Measurements from ENCODE around the gene PSMD1.
A peak's percentile ranks its signal among the peaks of the same experiment; 100 is the strongest.
"Not testable (repeated sequence)": the region's sequence is repeated elsewhere in the genome, so short reads cannot be mapped to it uniquely, and the experiment has no call there.

PSMD1 gene

DNA sequence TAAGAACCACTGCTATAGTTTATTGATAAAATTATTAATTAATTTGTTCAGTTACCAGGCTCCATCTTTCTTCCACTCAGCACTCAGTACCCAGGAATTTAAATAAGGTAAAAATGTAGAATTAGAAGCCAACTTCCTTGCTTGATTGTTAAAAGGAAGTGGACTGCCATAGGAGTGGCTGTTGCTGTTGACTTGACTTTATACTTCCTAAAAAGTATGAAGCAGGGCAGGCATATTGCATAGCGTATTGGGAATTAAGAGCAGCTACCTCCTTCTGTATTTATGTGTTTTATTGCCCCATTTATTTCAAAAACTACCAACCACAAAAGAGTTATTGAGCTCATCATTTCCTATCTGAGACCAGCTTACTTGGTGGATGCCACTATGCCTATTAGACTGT lies 27.9 kb downstream of the PSMD1 start:
- Histone ChIP-seq H3K27ac (peak overlapping the region; percentile 43), H3K9me3 (no peaks in the 10 kb centered on the region), H3K27me3 (no peaks in the 10 kb centered on the region), H3K4me3 (ENCODE audit: low read depth in 1 of 2, low read length in 1 of 2) (no peak overlapping the region), H3K36me3 (peaks cover 93% of the 10 kb centered on the region), H3K4me1 (ENCODE audit: control insufficient read depth in 1 of 2, insufficient read depth in 1 of 2, low read depth in 1 of 2, low read length in 1 of 2) (no peaks in the 10 kb centered on the region)
- TF ChIP-seq, protein P1, sequence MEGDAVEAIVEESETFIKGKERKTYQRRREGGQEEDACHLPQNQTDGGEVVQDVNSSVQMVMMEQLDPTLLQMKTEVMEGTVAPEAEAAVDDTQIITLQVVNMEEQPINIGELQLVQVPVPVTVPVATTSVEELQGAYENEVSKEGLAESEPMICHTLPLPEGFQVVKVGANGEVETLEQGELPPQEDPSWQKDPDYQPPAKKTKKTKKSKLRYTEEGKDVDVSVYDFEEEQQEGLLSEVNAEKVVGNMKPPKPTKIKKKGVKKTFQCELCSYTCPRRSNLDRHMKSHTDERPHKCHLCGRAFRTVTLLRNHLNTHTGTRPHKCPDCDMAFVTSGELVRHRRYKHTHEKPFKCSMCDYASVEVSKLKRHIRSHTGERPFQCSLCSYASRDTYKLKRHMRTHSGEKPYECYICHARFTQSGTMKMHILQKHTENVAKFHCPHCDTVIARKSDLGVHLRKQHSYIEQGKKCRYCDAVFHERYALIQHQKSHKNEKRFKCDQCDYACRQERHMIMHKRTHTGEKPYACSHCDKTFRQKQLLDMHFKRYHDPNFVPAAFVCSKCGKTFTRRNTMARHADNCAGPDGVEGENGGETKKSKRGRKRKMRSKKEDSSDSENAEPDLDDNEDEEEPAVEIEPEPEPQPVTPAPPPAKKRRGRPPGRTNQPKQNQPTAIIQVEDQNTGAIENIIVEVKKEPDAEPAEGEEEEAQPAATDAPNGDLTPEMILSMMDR (IDR thresholded peaks at IDR 0.05) = no peak

DNA sequence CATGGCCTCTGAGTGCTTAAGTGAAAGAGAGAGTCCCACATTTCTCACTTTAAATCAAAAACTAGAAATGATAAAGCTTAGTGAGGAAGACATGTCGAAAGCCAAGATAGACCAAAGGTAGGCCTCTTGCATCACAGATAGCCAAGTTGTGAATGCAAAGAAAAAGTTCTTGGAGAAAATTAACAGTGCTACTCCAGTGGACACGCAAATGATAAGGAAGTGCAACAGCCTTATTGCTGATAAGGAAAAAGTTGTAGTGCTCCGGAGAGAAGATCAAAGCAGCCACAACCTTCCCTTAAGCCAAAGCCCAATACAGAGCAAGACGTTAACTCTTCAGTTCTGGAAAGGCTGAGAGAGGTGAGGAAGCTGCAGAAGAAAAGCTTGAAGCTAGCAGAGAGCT lies 32.1 kb downstream of the PSMD1 start:
- TF ChIP-seq, protein P1 (IDR thresholded peaks at IDR 0.05) = no peak
- H3K27ac ChIP-seq = no peak overlapping the region
- no peak overlapping the region for H3K4me3 ChIP-seq (ENCODE audit: low read depth in 1 of 2, low read length in 1 of 2)
- H3K4me1 ChIP-seq (ENCODE audit: control insufficient read depth in 1 of 2, insufficient read depth in 1 of 2, low read depth in 1 of 2, low read length in 1 of 2) = no peaks in the 10 kb centered on the region
- H3K27me3 ChIP-seq = no peaks in the 10 kb centered on the region
- H3K36me3 ChIP-seq = peaks cover 71% of the 10 kb centered on the region
- H3K9me3 ChIP-seq = no peaks in the 10 kb centered on the region

DNA sequence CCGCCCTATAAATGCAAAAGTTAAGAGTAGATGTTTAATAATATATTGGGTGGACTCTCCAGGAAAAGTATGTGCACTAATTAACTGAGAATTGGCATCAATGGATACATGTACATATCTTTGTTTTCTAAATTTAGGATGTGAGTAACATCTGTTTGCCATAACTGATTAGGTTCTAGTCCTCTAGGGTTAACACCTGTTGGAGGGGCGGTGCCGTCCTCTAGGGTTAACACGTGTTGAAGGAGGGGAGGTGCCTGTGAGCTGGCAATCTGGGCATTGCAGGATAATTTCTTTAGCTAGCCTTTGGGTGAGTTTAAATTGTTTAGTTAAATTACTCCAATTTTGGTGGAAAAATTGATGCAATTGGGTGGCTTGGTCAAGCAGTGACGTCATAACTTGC lies 37.3 kb downstream of the PSMD1 start:
- Histone ChIP-seq H3K4me3 (ENCODE audit: low read depth in 1 of 2, low read length in 1 of 2) (no peak overlapping the region), H3K36me3 (peaks cover 41% of the 10 kb centered on the region), H3K4me1 (ENCODE audit: control insufficient read depth in 1 of 2, insufficient read depth in 1 of 2, low read depth in 1 of 2, low read length in 1 of 2) (no peaks in the 10 kb centered on the region), H3K27ac (no peak overlapping the region), H3K27me3 (no peaks in the 10 kb centered on the region), H3K9me3 (no peaks in the 10 kb centered on the region)
- TF ChIP-seq, protein P1 (IDR thresholded peaks at IDR 0.05) = no peak

DNA sequence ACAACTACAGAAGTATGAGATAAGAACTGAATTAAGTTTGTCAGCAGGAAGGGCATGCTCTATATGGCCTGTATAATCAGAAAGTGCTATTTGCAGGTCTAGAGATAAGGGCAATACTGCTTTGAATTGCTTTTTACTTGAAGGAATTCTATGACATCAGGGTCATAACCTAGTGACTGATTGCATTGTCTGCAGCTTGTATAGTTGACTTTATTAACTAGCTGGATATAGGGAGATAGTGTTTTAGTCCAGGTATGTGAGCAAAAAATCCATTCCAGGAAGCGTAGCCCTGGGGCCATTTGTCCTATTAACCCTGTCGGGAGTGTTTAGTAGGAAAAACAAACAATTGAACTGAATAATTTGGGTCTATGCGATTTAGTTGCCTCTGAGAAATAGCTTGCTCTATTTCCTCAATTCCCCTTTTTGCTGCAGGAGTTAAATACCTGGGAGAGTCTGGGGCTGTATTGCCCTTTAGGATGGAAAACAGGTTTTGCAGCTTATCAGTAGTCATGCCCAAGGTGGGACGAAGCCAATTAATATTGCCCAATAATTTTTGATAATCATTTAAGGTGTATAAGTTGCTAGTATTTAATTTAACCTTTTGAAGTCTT lies 38.2 kb downstream of the PSMD1 start:
- TF ChIP-seq, protein P1 (IDR thresholded peaks at IDR 0.05) = no peak
- no peaks in the 10 kb centered on the region for H3K4me1 ChIP-seq (ENCODE audit: control insufficient read depth in 1 of 2, insufficient read depth in 1 of 2, low read depth in 1 of 2, low read length in 1 of 2)
- no peaks in the 10 kb centered on the region for H3K27me3 ChIP-seq
- H3K27ac ChIP-seq = no peak overlapping the region
- no peak overlapping the region for H3K4me3 ChIP-seq (ENCODE audit: low read depth in 1 of 2, low read length in 1 of 2)
- H3K36me3 ChIP-seq = peaks cover 33% of the 10 kb centered on the region
- no peaks in the 10 kb centered on the region for H3K9me3 ChIP-seq

DNA sequence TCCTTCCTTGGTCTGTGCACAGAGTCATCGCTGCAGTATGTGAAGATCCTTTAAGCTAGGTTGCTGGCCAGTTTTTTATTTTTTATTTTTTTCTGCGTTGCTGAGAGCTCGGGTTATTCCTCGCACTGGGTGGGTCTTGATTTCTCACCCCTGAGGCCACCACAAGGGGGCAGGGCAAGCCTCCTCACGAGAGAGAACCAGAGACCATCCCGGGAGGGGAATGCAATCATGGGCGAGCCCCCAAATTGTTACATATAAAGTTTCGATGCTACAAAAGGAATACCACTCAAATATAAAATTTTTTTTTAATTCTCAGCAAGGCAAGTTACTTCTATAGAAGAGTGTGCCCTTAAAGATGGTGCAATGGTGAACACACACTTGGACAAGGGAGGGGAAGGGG lies 43.3 kb downstream of the PSMD1 start:
- TF ChIP-seq, protein P1 (IDR thresholded peaks at IDR 0.05) = no peak
- H3K4me1 ChIP-seq (ENCODE audit: control insufficient read depth in 1 of 2, insufficient read depth in 1 of 2, low read depth in 1 of 2, low read length in 1 of 2) = no peaks in the 10 kb centered on the region

DNA sequence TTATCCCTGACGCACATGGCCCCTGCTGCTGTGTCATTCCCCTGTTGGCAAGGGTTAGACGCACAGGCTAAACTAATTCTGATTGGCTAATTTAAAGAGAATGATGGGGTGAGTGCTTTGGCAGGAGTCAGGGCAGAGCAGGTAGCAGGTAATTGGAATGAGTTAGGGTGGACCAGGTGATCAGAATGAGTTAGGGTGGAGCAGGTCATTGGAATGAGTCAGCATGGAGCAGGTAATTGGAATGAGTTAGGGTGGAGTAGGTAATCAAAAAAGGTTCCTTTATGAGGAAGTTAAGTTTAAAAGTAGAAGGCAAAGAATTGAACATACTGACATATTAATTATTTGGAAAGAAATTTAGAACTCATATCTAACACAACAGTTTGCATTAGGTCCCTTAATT lies 43.7 kb downstream of the PSMD1 start:
- not testable (repeated sequence) for H3K4me3 ChIP-seq (ENCODE audit: low read depth in 1 of 2, low read length in 1 of 2); H3K9me3 ChIP-seq; H3K27ac ChIP-seq; H3K4me1 ChIP-seq (ENCODE audit: control insufficient read depth in 1 of 2, insufficient read depth in 1 of 2, low read depth in 1 of 2, low read length in 1 of 2); H3K27me3 ChIP-seq
- H3K36me3 ChIP-seq = peaks cover 25% of the 10 kb centered on the region

More for the DNA sequence above, 43.3 kb downstream of the PSMD1 start:
- H3K27ac ChIP-seq = no peak overlapping the region
- H3K9me3 ChIP-seq = no peaks in the 10 kb centered on the region
- H3K27me3 ChIP-seq = no peaks in the 10 kb centered on the region
- H3K4me3 ChIP-seq (ENCODE audit: low read depth in 1 of 2, low read length in 1 of 2) = no peak overlapping the region
- peaks cover 28% of the 10 kb centered on the region for H3K36me3 ChIP-seq
